Right atrium auricular region (tissue), 2 donors: ENCODE measurements around the gene PSMB2. TPM values are rescaled to one million over a fixed set of nuclear protein-coding genes. Genes with fewer than 3 reads are reported as not detected.

ENCODE experiments used
- DNase-seq: peaks from one replicate; pipeline ENCODE4 v3.0.0-alpha.2; 2019; ENCODE audit warnings: low spot score
- H3K27ac ChIP-seq, 2 donors: fragments of 200-600 bp; sonication (generic); 1 replicate in 1 of 2; 2 replicates in 1 of 2; pipeline ENCODE4 v1.5.1; 2016 to 2019
- H3K27me3 ChIP-seq, 2 donors: fragments of 200-600 bp; sonication (generic); one replicate each; pipeline versions ENCODE4 v1.5.1 to v1.6.0; 2017 to 2019
- H3K36me3 ChIP-seq: fragments of 200-600 bp; sonication (generic); one replicate; pipeline ENCODE4 v1.5.1; 2016
- H3K4me1 ChIP-seq, 2 donors: fragments of 200-600 bp; sonication (generic); one replicate each; pipeline versions ENCODE4 v1.5.1 to v1.6.0; 2017 to 2019
- H3K4me3 ChIP-seq, 2 donors: fragments of 200-600 bp; sonication (generic); 1 replicate in 1 of 2; 2 replicates in 1 of 2; pipeline ENCODE4 v1.5.1; 2017 to 2019; ENCODE audit warnings: mild to moderate bottlenecking in 1 of 2, moderate library complexity in 1 of 2
- H3K9me3 ChIP-seq, 2 donors: fragments of 200-600 bp; sonication (generic); one replicate each; pipeline ENCODE4 v1.5.1; 2019
- CTCF ChIP-seq, 2 donors: fragments of 200-600 bp; sonication (generic); IDR thresholded peaks; one replicate each; pipeline ENCODE4 v1.5.1; 2019; ENCODE audit warnings: antibody characterized with exemption in 2 of 2
- total RNA-seq, 2 donors: library from RNA; depleted of rRNA; stranded (reverse); fragments of >200 nt; gene quantifications; one replicate each; pipeline ENCODE4 v1.1.0, GENCODE V29; 2016

PSMB2 gene
- total RNA-seq, 2 donors from 2014 or later: 30.4 to 31.7 TPM

- no peaks in the 10 kb centered on the region for H3K27me3 ChIP-seq
- H3K9me3 ChIP-seq: no peaks in the 10 kb centered on the region
- H3K36me3 ChIP-seq: no peaks in the 10 kb centered on the region
- peaks cover 0 to 40% of the 10 kb centered on the region in 2 donors for H3K4me1 ChIP-seq
- H3K4me3 ChIP-seq: peak overlapping the region; percentile 63 to 75
- no peak for DNase-seq
- TF ChIP-seq CTCF (IDR thresholded peaks at IDR 0.05): no peak
- peak overlapping the region; percentile 82 to 89 for H3K27ac ChIP-seq
These were observed 720 bp downstream of the PSMB2 start for GRCh38 chr1:35640380-35641232.

DNA sequence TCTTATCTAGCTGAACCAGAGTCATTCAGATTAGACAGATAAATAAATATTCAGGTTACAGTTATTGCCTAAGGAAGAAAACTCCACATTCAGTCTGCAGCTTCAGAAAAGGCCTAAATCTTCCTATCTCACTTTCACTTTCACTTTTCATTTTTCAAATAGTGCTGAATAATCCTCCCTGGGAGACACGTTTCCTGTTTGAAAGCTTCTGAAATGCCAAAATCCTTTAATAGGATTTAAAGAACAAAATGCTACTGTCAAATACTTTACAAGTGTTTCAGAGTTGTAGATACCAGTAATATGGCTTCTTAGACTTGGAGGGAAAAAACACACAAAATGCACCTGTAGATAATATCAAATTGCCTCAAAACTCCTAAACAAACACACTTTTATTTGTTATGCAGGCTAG lies 3.9 kb downstream of the PSMB2 start:
- H3K27me3 ChIP-seq: no peaks in the 10 kb centered on the region
- no peaks in the 10 kb centered on the region for H3K9me3 ChIP-seq
- peak overlapping the region; percentile 39 to 67 for H3K27ac ChIP-seq
- TF ChIP-seq CTCF (IDR thresholded peaks at IDR 0.05): no peak
- DNase-seq: no peak
- peaks cover 0 to 40% of the 10 kb centered on the region in 2 donors for H3K4me1 ChIP-seq
- peak overlapping the region in 1 of 2 donors; percentile 28 for H3K4me3 ChIP-seq
- H3K36me3 ChIP-seq: peaks cover 31% of the 10 kb centered on the region

DNA sequence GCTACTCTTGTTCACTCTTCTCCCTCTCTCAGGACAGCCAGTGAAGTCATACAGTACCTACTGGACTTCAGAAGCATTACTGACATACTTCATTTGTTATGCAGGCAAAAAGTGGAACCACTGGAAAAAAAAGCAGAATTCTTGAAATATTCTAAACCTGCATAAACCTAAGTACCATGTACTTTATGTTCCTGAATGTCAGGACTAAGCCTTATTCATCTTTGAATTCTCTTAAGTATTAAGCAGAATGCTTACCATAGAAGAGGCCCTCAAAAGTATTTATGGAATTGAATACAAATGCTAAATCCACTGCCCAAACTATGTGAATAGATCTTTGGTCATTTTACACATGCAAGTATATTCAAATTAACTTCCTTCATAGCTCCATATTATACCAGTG lies 7.8 kb downstream of the PSMB2 start:
- TF ChIP-seq CTCF (IDR thresholded peaks at IDR 0.05): no peak
- Histone ChIP-seq H3K4me1 (peaks cover 0 to 21% of the 10 kb centered on the region in 2 donors), H3K27ac (no peak overlapping the region), H3K27me3 (no peaks in the 10 kb centered on the region), H3K9me3 (no peaks in the 10 kb centered on the region), H3K36me3 (peaks cover 66% of the 10 kb centered on the region), H3K4me3 (no peak overlapping the region)
- DNase-seq: no peak

- no peak for DNase-seq
- H3K4me1 ChIP-seq: no peaks in the 10 kb centered on the region
- no peaks in the 10 kb centered on the region for H3K27me3 ChIP-seq
- no peaks in the 10 kb centered on the region for H3K9me3 ChIP-seq
- TF ChIP-seq CTCF (IDR thresholded peaks at IDR 0.05): no peak
- H3K4me3 ChIP-seq: no peak overlapping the region
- H3K36me3 ChIP-seq: peaks cover 71% of the 10 kb centered on the region
- no peak overlapping the region for H3K27ac ChIP-seq
These were observed 9.9 kb downstream of the PSMB2 start for GRCh38 chr1:35631396-35631795.

GRCh38 chr1:35629051-35629450 lies 12.3 kb downstream of the PSMB2 start:
- no peak for TF ChIP-seq CTCF (IDR thresholded peaks at IDR 0.05)
- Histone ChIP-seq H3K9me3 (no peaks in the 10 kb centered on the region), H3K4me3 (no peak overlapping the region), H3K4me1 (no peaks in the 10 kb centered on the region), H3K27me3 (no peaks in the 10 kb centered on the region), H3K36me3 (peaks cover 59% of the 10 kb centered on the region), H3K27ac (no peak overlapping the region)
- DNase-seq: no peak
